ENCODE measurements around the gene SLAMF8.

- TF ChIP-seq CTCF (IDR thresholded peaks at IDR 0.05) (no peak), POLR2A (IDR thresholded peaks at IDR 0.05) (no peak)
Measured at GRCh38 chr1:159861218-159861617, 34.5 kb downstream of the SLAMF8 start.
